CD14-positive monocyte (primary cell): ENCODE results near the gene DEGS2. TPM values are rescaled to one million over a fixed set of nuclear protein-coding genes. Genes with fewer than 3 reads are reported as not detected.
A peak's percentile ranks its signal among the peaks of the same experiment; 100 is the strongest.

Experiments used
- DNase-seq, 3 donors: peaks; one replicate each; pipeline ENCODE4 v3.0.0-alpha.2; 2011 to 2022
- H2AFZ ChIP-seq: 2 replicates; pipeline ENCODE4 v1.6.0; 2012; ENCODE audit warnings: mild to moderate bottlenecking, low read depth, low read length, inconsistent platforms; ENCODE audit not compliant: insufficient read depth, poor library complexity, severe bottlenecking
- H3K27ac ChIP-seq, 2 donors: 1 replicate in 1 of 2; 2 replicates in 1 of 2; pipeline ENCODE4 v1.5.1; 2012 to 2013; ENCODE audit warnings: low read length in 2 of 2, control low read depth in 1 of 2, inconsistent platforms in 1 of 2, low read depth in 1 of 2, mild to moderate bottlenecking in 1 of 2
- H3K27me3 ChIP-seq, 2 donors: one replicate each; pipeline versions ENCODE4 v1.6.0 to v1.6.1; 2011 to 2013; ENCODE audit warnings: low read length in 2 of 2; ENCODE audit not compliant: control insufficient read depth in 2 of 2, insufficient read depth in 2 of 2
- H3K36me3 ChIP-seq, 2 donors: replicated peaks in 1 of 2; 1 replicate in 1 of 2; 2 replicates in 1 of 2; pipeline versions ENCODE4 v1.5.1 to v1.6.1; 2012 to 2013; ENCODE audit warnings: low read length in 2 of 2, control low read depth in 1 of 2, inconsistent platforms in 1 of 2, mild to moderate bottlenecking in 1 of 2; ENCODE audit not compliant: insufficient read depth in 2 of 2, control insufficient read depth in 1 of 2
- H3K4me1 ChIP-seq, 2 donors: 1 replicate in 1 of 2; 2 replicates in 1 of 2; pipeline versions ENCODE4 v1.5.1 to v1.6.1; 2012 to 2013; ENCODE audit warnings: low read length in 2 of 2, control low read depth in 1 of 2, inconsistent platforms in 1 of 2, mild to moderate bottlenecking in 1 of 2, moderate library complexity in 1 of 2; ENCODE audit not compliant: insufficient read depth in 2 of 2, control insufficient read depth in 1 of 2
- H3K4me2 ChIP-seq: replicated peaks from 2 replicates; pipeline ENCODE3; 2012; ENCODE audit warnings: low read length, moderate library complexity, mild to moderate bottlenecking; ENCODE audit not compliant: poor library complexity, severe bottlenecking; ENCODE audit errors: extremely low read depth
- H3K4me3 ChIP-seq, 3 experiments: fragments of 200-600 bp in 1 of 3; sonication (generic) in 1 of 3; replicated peaks in 1 of 3; 1 replicate in 2 of 3; 2 replicates in 1 of 3; pipeline ENCODE4 v1.5.1; 2011 to 2013; ENCODE audit warnings: low read length in 3 of 3, mild to moderate bottlenecking in 3 of 3, control low read depth in 2 of 3, low read depth in 2 of 3, inconsistent platforms in 1 of 3, moderate library complexity in 1 of 3
- H3K79me2 ChIP-seq: 2 replicates; pipeline ENCODE4 v1.6.0; 2012; ENCODE audit warnings: mild to moderate bottlenecking, control low read depth, inconsistent platforms, low read length, moderate library complexity; ENCODE audit not compliant: insufficient read depth
- H3K9ac ChIP-seq: 2 replicates; pipeline ENCODE4 v1.6.0; 2017; ENCODE audit warnings: low read length, mild to moderate bottlenecking; ENCODE audit not compliant: insufficient read depth, poor library complexity, severe bottlenecking
- H3K9me3 ChIP-seq, 2 donors: replicated peaks in 1 of 2; 1 replicate in 1 of 2; 2 replicates in 1 of 2; pipeline versions ENCODE4 v1.5.1 to v1.6.1; 2012 to 2013; ENCODE audit warnings: low read length in 2 of 2, control low read depth in 1 of 2; ENCODE audit not compliant: control insufficient read depth in 1 of 2, insufficient read depth in 1 of 2
- H4K20me1 ChIP-seq: 2 replicates; pipeline ENCODE4 v1.6.0; 2012; ENCODE audit warnings: mild to moderate bottlenecking, low read length, control low read depth, moderate library complexity; ENCODE audit not compliant: insufficient read depth
- H3K27ac Mint-ChIP-seq, 7 donors: one replicate each; pipeline ENCODE4 v1.8.0; 2020; ENCODE audit warnings: mild to moderate bottlenecking in 7 of 7, mixed read lengths in 7 of 7, moderate library complexity in 6 of 7, inconsistent platforms in 2 of 7
- H3K27me3 Mint-ChIP-seq, 3 donors: one replicate each; pipeline ENCODE4 v1.8.0; 2021 to 2022; ENCODE audit warnings: low read depth in 3 of 3, mild to moderate bottlenecking in 3 of 3, mixed read lengths in 3 of 3, moderate library complexity in 3 of 3, inconsistent platforms in 1 of 3
- H3K36me3 Mint-ChIP-seq, 2 donors: one replicate each; pipeline ENCODE4 v1.8.0; 2020; ENCODE audit warnings: mixed read lengths in 2 of 2, inconsistent platforms in 1 of 2, mild to moderate bottlenecking in 1 of 2
- H3K4me1 Mint-ChIP-seq: one replicate; pipeline ENCODE4 v1.8.0; 2020; ENCODE audit warnings: mild to moderate bottlenecking, mixed read lengths
- H3K4me3 Mint-ChIP-seq, 2 donors: one replicate each; pipeline ENCODE4 v1.8.0; 2020; ENCODE audit warnings: mild to moderate bottlenecking in 2 of 2, mixed read lengths in 2 of 2, moderate library complexity in 1 of 2
- H3K9me3 Mint-ChIP-seq, 7 donors: one replicate each; pipeline ENCODE4 v1.8.0; 2020 to 2022; ENCODE audit warnings: mixed read lengths in 7 of 7, mild to moderate bottlenecking in 6 of 7, moderate library complexity in 6 of 7, inconsistent platforms in 2 of 7
- CTCF ChIP-seq: fragments of 200-600 bp; IDR thresholded peaks from one replicate; pipeline ENCODE4 v1.8.0; 2022; ENCODE audit warnings: antibody characterized with exemption, mild to moderate bottlenecking
- WGBS: methylation state at CpG from one replicate; pipeline ENCODE4 v1.1.5; 2013; ENCODE audit warnings: missing lambda C conversion rate; ENCODE audit not compliant: insufficient coverage; 5-methylcytosine and 5-hydroxymethylcytosine counted together
- intact Hi-C, 2 donors: fragments of 100-400 bp; cut with micrococcal nuclease; formaldehyde crosslinking; loops; one replicate each; pipeline versions ENCODE4 v1.15.0 to v1.15.1; 2023
- polyA plus RNA-seq, 3 donors: library from polyadenylated mRNA; depleted of rRNA in 1 of 3; unstranded in 2 of 3; stranded (reverse) in 1 of 3; fragments of 300-500 nt in 2 of 3; fragments of >200 nt in 1 of 3; fragmentation: Illumina TruSeq in 2 of 3; gene quantifications; 1 replicate in 2 of 3; 2 replicates in 1 of 3; pipeline ENCODE4 v1.2.3, GENCODE V29; 2012 to 2021

DEGS2 gene
- polyA plus RNA-seq, 3 donors, result 0.07 to 0.36 TPM; not detected in 1

GRCh38 chr14:100135784-100136183 lies 23.7 kb downstream of the DEGS2 start:
- no peaks in the 10 kb centered on the region for H3K79me2 ChIP-seq
- no peak for DNase-seq
- 96% methylated on average over 4 of the region's 5 CpGs for WGBS
- H3K36me3 Mint-ChIP-seq, result peaks cover 78% of the 10 kb centered on the region in 2 donors
- no peak overlapping the region for H3K4me3 Mint-ChIP-seq
- H3K27ac Mint-ChIP-seq, result no peak overlapping the region
- H3K9ac ChIP-seq, result no peak overlapping the region
- H3K4me2 ChIP-seq, result no peak overlapping the region
- H3K4me3 ChIP-seq, result no peak overlapping the region
- no peaks in the 10 kb centered on the region for H4K20me1 ChIP-seq
- no peaks in the 10 kb centered on the region for H3K9me3 Mint-ChIP-seq
- H3K36me3 ChIP-seq, result peaks cover 72 to 77% of the 10 kb centered on the region in 2 donors
- no peaks in the 10 kb centered on the region for H3K9me3 ChIP-seq
- no peaks in the 10 kb centered on the region for H3K4me1 ChIP-seq
- no peak overlapping the region for H2AFZ ChIP-seq
- intact Hi-C loops, result no loop called here
- no peak for TF ChIP-seq CTCF
- H3K27ac ChIP-seq, result no peak overlapping the region
- H3K4me1 Mint-ChIP-seq, result peaks cover 8% of the 10 kb centered on the region
- peaks cover 0 to 2% (median 0%) of the 10 kb centered on the region in 3 donors for H3K27me3 Mint-ChIP-seq
- H3K27me3 ChIP-seq, result no peaks in the 10 kb centered on the region

GRCh38 chr14:100135073-100135472 lies 24.4 kb downstream of the DEGS2 start:
- Histone ChIP-seq H4K20me1 (no peaks in the 10 kb centered on the region), H3K9ac (no peak overlapping the region), H2AFZ (no peak overlapping the region), H3K36me3 (peaks cover 79 to 84% of the 10 kb centered on the region in 2 donors), H3K27ac (no peak overlapping the region), H3K4me3 (no peak overlapping the region), H3K4me1 (no peaks in the 10 kb centered on the region), H3K27me3 (no peaks in the 10 kb centered on the region), H3K79me2 (no peaks in the 10 kb centered on the region), H3K9me3 (no peaks in the 10 kb centered on the region), H3K4me2 (no peak overlapping the region)
- peaks cover 84 to 85% of the 10 kb centered on the region in 2 donors for H3K36me3 Mint-ChIP-seq
- no peak for TF ChIP-seq CTCF
- WGBS, result 93% methylated on average over 6 of the region's 9 CpGs
- H3K9me3 Mint-ChIP-seq, result no peaks in the 10 kb centered on the region
- peaks cover 0 to 3% (median 0%) of the 10 kb centered on the region in 3 donors for H3K27me3 Mint-ChIP-seq
- H3K4me3 Mint-ChIP-seq, result no peak overlapping the region
- DNase-seq, result no peak
- peaks cover under 1% of the 10 kb centered on the region for H3K4me1 Mint-ChIP-seq
- peak overlapping the region in 2 of 7 donors; percentile 55 to 59 for H3K27ac Mint-ChIP-seq
- intact Hi-C loops, result no loop called here
